BJ (cell line): Measurements from ENCODE around the gene PDE6G. TPM values are rescaled to one million over a fixed set of nuclear protein-coding genes. Genes with fewer than 3 reads are reported as not detected.
A peak's percentile ranks its signal among the peaks of the same experiment; 100 is the strongest.

Source experiments
- CTCF ChIA-PET: fragments of 350-600 bp; formaldehyde crosslinking; extraction: SDS; loops from one replicate; lab custom pipeline; 2021; ENCODE audit warnings: antibody characterized with exemption, inconsistent platforms; lab: Yijun Ruan, JAX
- POLR2A ChIA-PET: fragments of 300-600 bp; sonication (Branson Sonifier 250); formaldehyde crosslinking; extraction: SDS; loops from one replicate; lab custom pipeline; 2021; ENCODE audit warnings: antibody characterized with exemption; lab: Charles Lee
- DNase-seq: peaks from one replicate; pipeline ENCODE4 v3.0.0-alpha.2; 2011; ENCODE audit warnings: low read depth
- H3K27me3 ChIP-seq: 2 replicates; pipeline ENCODE4 v1.6.0; 2011; ENCODE audit warnings: low read length; ENCODE audit not compliant: control insufficient read depth, insufficient read depth
- H3K36me3 ChIP-seq: 2 replicates; pipeline ENCODE4 v1.5.1; 2011; ENCODE audit warnings: low read length; ENCODE audit not compliant: control insufficient read depth, insufficient read depth
- H3K4me3 ChIP-seq: 2 replicates; pipeline ENCODE4 v1.5.1; 2011; ENCODE audit warnings: low read depth, mild to moderate bottlenecking, control low read depth, low read length
- polyA plus RNA-seq: library from polyadenylated mRNA; depleted of rRNA; stranded (reverse); fragments of >200 nt; gene quantifications from 2 replicates; pipeline ENCODE4 v1.2.3, GENCODE V29; 2011; rRNA removed
- small RNA-seq: library from RNA; depleted of rRNA; stranded (forward); fragments of <200 nt; gene quantifications from one replicate; pipeline ENCODE3, GENCODE V24; 2012; ENCODE audit warnings: low replicate concordance, low read depth; ENCODE audit not compliant: insufficient read length
- TF ChIP-seq, protein P1 (sequence below): IDR thresholded peaks from 2 replicates; pipeline ENCODE4 v1.5.1; 2011; ENCODE audit warnings: low read depth, mild to moderate bottlenecking, control low read depth, inconsistent platforms, low read length, moderate library complexity; ENCODE audit not compliant: insufficient read depth

PDE6G gene
- polyA plus RNA-seq, 1 experiment: 0.37 TPM

- peaks cover 24% of the 10 kb centered on the region for H3K36me3 ChIP-seq
- no peaks in the 10 kb centered on the region for H3K27me3 ChIP-seq
- POLR2A ChIA-PET: no interaction called here
- DNase-seq: no peak
- no peak overlapping the region for H3K4me3 ChIP-seq
- CTCF ChIA-PET: interaction anchor here (0.8 to 4.5 kb wide), 39 partner anchors 7 to 459 kb away, joined by 3 to 35 read pairs (median 6); partner anchors contain the start of genes ACTG1, ARL16, FAAP100 and HGS
- TF ChIP-seq, protein P1, sequence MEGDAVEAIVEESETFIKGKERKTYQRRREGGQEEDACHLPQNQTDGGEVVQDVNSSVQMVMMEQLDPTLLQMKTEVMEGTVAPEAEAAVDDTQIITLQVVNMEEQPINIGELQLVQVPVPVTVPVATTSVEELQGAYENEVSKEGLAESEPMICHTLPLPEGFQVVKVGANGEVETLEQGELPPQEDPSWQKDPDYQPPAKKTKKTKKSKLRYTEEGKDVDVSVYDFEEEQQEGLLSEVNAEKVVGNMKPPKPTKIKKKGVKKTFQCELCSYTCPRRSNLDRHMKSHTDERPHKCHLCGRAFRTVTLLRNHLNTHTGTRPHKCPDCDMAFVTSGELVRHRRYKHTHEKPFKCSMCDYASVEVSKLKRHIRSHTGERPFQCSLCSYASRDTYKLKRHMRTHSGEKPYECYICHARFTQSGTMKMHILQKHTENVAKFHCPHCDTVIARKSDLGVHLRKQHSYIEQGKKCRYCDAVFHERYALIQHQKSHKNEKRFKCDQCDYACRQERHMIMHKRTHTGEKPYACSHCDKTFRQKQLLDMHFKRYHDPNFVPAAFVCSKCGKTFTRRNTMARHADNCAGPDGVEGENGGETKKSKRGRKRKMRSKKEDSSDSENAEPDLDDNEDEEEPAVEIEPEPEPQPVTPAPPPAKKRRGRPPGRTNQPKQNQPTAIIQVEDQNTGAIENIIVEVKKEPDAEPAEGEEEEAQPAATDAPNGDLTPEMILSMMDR: peak; percentile 81
Measured at GRCh38 chr17:81601525-81602120, 54.7 kb downstream of the PDE6G start.

Small RNA genes lying within 50 kb of the gene (small RNA-seq; reads per million reads assigned to genes)
- gene MIR6786: not detected

Other genes starting within 250 kb of the PDE6G start
- 2,988 and 3,774 TPM in 2 replicates for gene ACTG1, start 143.7 kb downstream of the PDE6G start, polyA plus RNA-seq
- gene FSCN2, start 128.2 kb downstream of the PDE6G start, polyA plus RNA-seq: 1.1 and 1.3 TPM in 2 replicates
- 7.5 and 11.2 TPM in 2 replicates for gene FAAP100, start 104.2 kb downstream of the PDE6G start, polyA plus RNA-seq
- gene NPLOC4, start 19.4 kb downstream of the PDE6G start, polyA plus RNA-seq: 84.9 and 108 TPM in 2 replicates
- gene TSPAN10, start 19.3 kb downstream of the PDE6G start, polyA plus RNA-seq: 1.6 and 3.0 TPM in 2 replicates
- 18.4 and 29.6 TPM in 2 replicates for gene OXLD1, start 10.1 kb upstream of the PDE6G start, polyA plus RNA-seq
- 10.8 and 10.9 TPM in 2 replicates for gene CCDC137, start 10.2 kb upstream of the PDE6G start, polyA plus RNA-seq
- gene ARL16, start 27.3 kb upstream of the PDE6G start, polyA plus RNA-seq: 48.8 and 70.8 TPM in 2 replicates
- gene HGS, start 27.5 kb upstream of the PDE6G start, polyA plus RNA-seq: 67.2 and 110 TPM in 2 replicates
- gene MRPL12, start 46.8 kb upstream of the PDE6G start, polyA plus RNA-seq: 56.2 and 63.0 TPM in 2 replicates
- 4.9 and 8.4 TPM in 2 replicates for gene SLC25A10, start 55.7 kb upstream of the PDE6G start, polyA plus RNA-seq
- not detected in 2 replicates for gene GCGR, start 147.6 kb upstream of the PDE6G start, polyA plus RNA-seq
- gene MCRIP1, start 176.7 kb upstream of the PDE6G start, polyA plus RNA-seq: 64.9 and 89.8 TPM in 2 replicates
- 0.10 TPM in 1 of 2 replicates, not detected in the other for gene PPP1R27, start 178.5 kb upstream of the PDE6G start, polyA plus RNA-seq
- 122 and 175 TPM in 2 replicates for gene P4HB, start 204.0 kb upstream of the PDE6G start, polyA plus RNA-seq
- gene ARHGDIA, start 214.8 kb upstream of the PDE6G start, polyA plus RNA-seq: 74.8 and 163 TPM in 2 replicates
- 74.8 and 83.4 TPM in 2 replicates for gene ALYREF, start 235.0 kb upstream of the PDE6G start, polyA plus RNA-seq
- 227 and 290 TPM in 2 replicates for gene ANAPC11, start 235.2 kb upstream of the PDE6G start, polyA plus RNA-seq
- 0.21 and 0.38 TPM in 2 replicates for gene NPB, start 245.7 kb upstream of the PDE6G start, polyA plus RNA-seq